K562 (cell line): ENCODE results near the gene NSMF. TPM values are rescaled to one million over a fixed set of nuclear protein-coding genes. Genes with fewer than 3 reads are reported as not detected.

Experiments
- ATAC-seq: fragments of 200-7000 bp; cut with Tn5 transposase; 3 replicates; pipeline ENCODE4 v1.9.1; 2020; ENCODE audit warnings: moderate library complexity
- BruUV-seq: library from RNA; stranded (reverse); fragments of 400-500 nt; replicated peaks from 2 replicates; lab custom pipeline; 2021; lab: Mats Ljungman, UMichigan
- CTCF ChIA-PET: fragments of 300-600 bp; formaldehyde crosslinking; extraction: SDS; loops from one replicate; lab custom pipeline; 2021; ENCODE audit warnings: low intra/inter-chr PET ratio; lab: Yijun Ruan, JAX
- POLR2A ChIA-PET: fragments of 300-600, 350-650 bp; sonication (Branson Sonifier 250); formaldehyde crosslinking; extraction: SDS; loops from one replicate; lab custom pipeline; 2021; ENCODE audit warnings: antibody characterized with exemption, inconsistent platforms; lab: Yijun Ruan, JAX
- DNase-seq, 4 experiments: peaks; one replicate each; pipeline versions ENCODE4 v3.0.0 to v3.0.0-alpha.2; 2011 to 2018; ENCODE audit warnings: low spot score in 3 of 4, mixed read lengths in 3 of 4; ENCODE audit errors: extremely low read depth in 1 of 4
- FAIRE-seq: peaks from 2 replicates; lab custom pipeline; 2011; peaks lifted over from hg19 to GRCh38; lab: Jason Lieb, UNC
- H2AFZ ChIP-seq: 2 replicates; pipeline ENCODE4 v1.6.0; 2011; ENCODE audit warnings: low read depth, low read length, control low read depth, inconsistent platforms
- H3K27ac ChIP-seq: fragments of 200-600 bp; 3 replicates; pipeline ENCODE4 v1.8.0; 2011; ENCODE audit warnings: low read depth, mild to moderate bottlenecking, control low read depth, inconsistent platforms, low read length, moderate library complexity, mixed read lengths; ENCODE audit errors: extremely low read depth
- H3K27me3 ChIP-seq, 2 experiments: fragments of 300-600 bp in 1 of 2; 2 replicates in 1 of 2; 3 replicates in 1 of 2; pipeline versions ENCODE4 v1.6.0 to v1.8.0; 2011; ENCODE audit warnings: inconsistent platforms in 2 of 2, low read length in 2 of 2, mild to moderate bottlenecking in 1 of 2, mixed read lengths in 1 of 2, moderate library complexity in 1 of 2; ENCODE audit not compliant: control insufficient read depth in 2 of 2, insufficient read depth in 2 of 2
- H3K36me3 ChIP-seq: fragments of 300-600 bp; 3 replicates; pipeline ENCODE4 v1.8.0; 2011; ENCODE audit warnings: mild to moderate bottlenecking, low read length, inconsistent platforms; ENCODE audit not compliant: control insufficient read depth, insufficient read depth
- H3K4me1 ChIP-seq, 2 experiments: fragments of 200-600 bp in 1 of 2; replicated peaks in 1 of 2; 2 replicates in 1 of 2; 3 replicates in 1 of 2; pipeline versions ENCODE4 v1.5.1 to v1.8.0; 2011; ENCODE audit warnings: inconsistent platforms in 2 of 2, low read length in 2 of 2, mild to moderate bottlenecking in 1 of 2, mixed read lengths in 1 of 2, moderate library complexity in 1 of 2; ENCODE audit not compliant: control insufficient read depth in 2 of 2, insufficient read depth in 2 of 2
- H3K4me2 ChIP-seq: 2 replicates; pipeline ENCODE4 v1.6.1; 2011; ENCODE audit warnings: low read length, control low read depth, inconsistent platforms, mixed read lengths; ENCODE audit not compliant: insufficient read depth
- H3K4me3 ChIP-seq: fragments of 200-600 bp; sonication (generic), shearing (Covaris generic); 2 replicates; pipeline ENCODE4 v1.5.1; 2016; ENCODE audit warnings: control low read depth, inconsistent platforms
- H3K79me2 ChIP-seq: fragments of 200-600 bp; 3 replicates; pipeline ENCODE4 v1.8.0; 2011; ENCODE audit warnings: low read length, inconsistent platforms; ENCODE audit not compliant: control insufficient read depth, insufficient read depth
- H3K9ac ChIP-seq, 2 experiments: 2 replicates each; pipeline versions ENCODE4 v1.6.0 to v1.6.1; 2011; ENCODE audit warnings: low read depth in 2 of 2, low read length in 2 of 2, control low read depth in 1 of 2, inconsistent platforms in 1 of 2, mild to moderate bottlenecking in 1 of 2, mixed read lengths in 1 of 2; ENCODE audit not compliant: insufficient read depth in 1 of 2
- H3K9me1 ChIP-seq: one replicate; pipeline ENCODE4 v1.6.0; 2011; ENCODE audit warnings: inconsistent platforms, mild to moderate bottlenecking, low read length, moderate library complexity; ENCODE audit not compliant: control insufficient read depth, insufficient read depth
- H3K9me3 ChIP-seq: replicated peaks from 2 replicates; pipeline ENCODE4 v1.5.1; 2011; ENCODE audit warnings: low read depth, low read length, inconsistent platforms; ENCODE audit not compliant: control insufficient read depth, insufficient read depth
- H4K20me1 ChIP-seq: replicated peaks from 2 replicates; pipeline ENCODE4 v1.6.1; 2011; ENCODE audit warnings: low read length, inconsistent platforms, mixed read lengths; ENCODE audit not compliant: control insufficient read depth, insufficient read depth
- DEAF1 ChIP-seq: fragments of 450-650 bp; formaldehyde crosslinking; IDR thresholded peaks from 2 replicates; pipeline ENCODE4 v1.4.0; 2020; ENCODE audit warnings: mild to moderate bottlenecking, moderate library complexity
- HEY1 ChIP-seq: fragments of 250-450 bp; sonication (Bioruptor Pico); IDR thresholded peaks from 2 replicates; pipeline ENCODE4 v1.5.0; 2020; ENCODE audit warnings: mild to moderate bottlenecking, moderate library complexity, borderline replicate concordance
- PKNOX1 ChIP-seq: fragments of 450-650 bp; IDR thresholded peaks from 2 replicates; pipeline ENCODE4 v1.6.1; 2016
- POLR2G ChIP-seq: fragments of 200-400 bp; formaldehyde crosslinking; IDR thresholded peaks from 2 replicates; pipeline ENCODE4 v1.6.1; 2017; ENCODE audit warnings: low read depth, mild to moderate bottlenecking, antibody characterized with exemption, low read length, moderate library complexity
- XRCC4 ChIP-seq: IDR thresholded peaks from one replicate; pipeline ENCODE4 v1.6.1; 2011; ENCODE audit not compliant: insufficient read depth, insufficient read length; ENCODE audit errors: extremely low read depth
- ZNF263 ChIP-seq: sonication (generic); formaldehyde crosslinking; IDR thresholded peaks from 2 replicates; pipeline ENCODE4 v1.8.0; 2022; ENCODE audit warnings: mild to moderate bottlenecking, missing genetic modification reagents, borderline replicate concordance
- ZNF318 ChIP-seq, 2 experiments: fragments of 450-650 bp; IDR thresholded peaks; 2 replicates each; pipeline ENCODE4 v1.6.1; 2016; ENCODE audit warnings: mild to moderate bottlenecking in 2 of 2, borderline replicate concordance in 1 of 2, low read depth in 1 of 2, moderate library complexity in 1 of 2
- WGBS: fragments of 100-300 bp; shearing (Covaris generic); methylation state at CpG from one replicate; pipeline ENCODE4 v1.1.6; 2016; ENCODE audit warnings: low coverage, mixed read lengths; ENCODE audit not compliant: insufficient coverage; ENCODE audit errors: missing lambda C conversion rate; 5-methylcytosine and 5-hydroxymethylcytosine counted together
- in situ Hi-C: fragments of 300-500 bp; cut with MboI; formaldehyde crosslinking; loops from 4 replicates; pipeline ENCODE4 v1.15.0; 2018; ENCODE audit warnings: inconsistent platforms, mixed read lengths
- intact Hi-C: fragments of 100-400 bp; cut with micrococcal nuclease; formaldehyde crosslinking; loops from 2 replicates; pipeline ENCODE4 v1.14.2; 2022
- polyA plus RNA-seq, 8 experiments: library from polyadenylated mRNA; depleted of rRNA in 4 of 8; stranded (reverse) in 5 of 8; unstranded in 3 of 8; fragments of >200 nt; fragmentation: Nextera tagmentation in 2 of 8; fragmentation: Illumina TruSeq in 1 of 8; extraction: Ambion mirVana in 2 of 8; extraction: Trizol in 1 of 8; gene quantifications; 2 replicates each; pipeline versions ENCODE4 v1.2.1 to v1.2.3, GENCODE V29; 2011 to 2014; ENCODE audit warnings: inconsistent platforms in 1 of 8, missing spikeins in 1 of 8
- total RNA-seq, 7 experiments: library from RNA; depleted of rRNA in 6 of 7; stranded (reverse); fragments of >200 nt in 6 of 7; fragmentation: Illumina TruSeq in 2 of 7; extraction: Trizol in 2 of 7; gene quantifications; 2 replicates each; pipeline versions ENCODE4 v1.2.1 to v1.2.3, GENCODE V29; 2011 to 2021; ENCODE audit warnings: low replicate concordance in 1 of 7

NSMF gene
- total and polyA plus RNA-seq, 9 of the 15 experiments (the other 6 are each of a cell fraction or from before 2014, with no cell fraction given): 0.20 to 82.7 (median 29.3) TPM

GRCh38 chr9:137452761-137453642, 6.1 kb downstream of the NSMF start:
- no peaks in the 10 kb centered on the region for H3K27me3 ChIP-seq
- H3K9me1 ChIP-seq: no peaks in the 10 kb centered on the region
- H3K9me3 ChIP-seq: no peaks in the 10 kb centered on the region
- DNase-seq (no peak), FAIRE-seq (no peak), ATAC-seq (no peak)
- no peak overlapping the region for H3K4me2 ChIP-seq
- BruUV-seq: no TSS peak
- H3K36me3 ChIP-seq: peaks cover 74% of the 10 kb centered on the region
- H3K4me1 ChIP-seq: peaks cover 7 to 88% of the 10 kb centered on the region in 2 experiments
- intact Hi-C loops: no loop called here
- H3K9ac ChIP-seq: peak overlapping the region; percentile 20 to 84; a peak in 3 of 4 replicates
- peaks cover 3% of the 10 kb centered on the region; the same call in 2 of the 3 replicates for H3K79me2 ChIP-seq
- POLR2A ChIA-PET: interaction anchor here (0.6 to 1.2 kb wide), 4 partner anchors 9 to 561 kb away, joined by 3 to 4 read pairs (median 4); no protein-coding TSS in a partner anchor
- WGBS: 98% methylated on average over 18 of the region's 43 CpGs
- no peak overlapping the region for H3K27ac ChIP-seq
- in situ Hi-C loops: no loop called here
- H3K4me3 ChIP-seq: no peak overlapping the region
- H2AFZ ChIP-seq: no peak overlapping the region
- no peaks in the 10 kb centered on the region for H4K20me1 ChIP-seq
- CTCF ChIA-PET: no interaction called here
- TF ChIP-seq ZNF318 (IDR thresholded peaks at IDR 0.05; ENCODE audit: borderline replicate concordance in 1 of 2, low read depth in 1 of 2) (no peak), PKNOX1 (no peak), DEAF1 (CRISPR knock-in tag) (no peak), XRCC4 (no peak), POLR2G (peak; percentile 74), HEY1 (CRISPR knock-in tag) (no peak), ZNF263 (peak; percentile 34; the same call in 1 of the 2 replicates)
